HL-60/S4 (cell line): ENCODE data around the gene IL15.
"Not testable (repeated sequence)": the region's sequence is repeated elsewhere in the genome, so short reads cannot be mapped to it uniquely, and the experiment has no call there.

ENCODE experiments used
- in situ Hi-C: fragments of 300-500 bp; cut with MboI; formaldehyde crosslinking; loops from 2 replicates; pipeline ENCODE4 v1.14.3; 2022; ENCODE audit warnings: low sequenced_read_pairs

IL15 gene

GRCh38 chr4:141636082-141636770, at the start of gene IL15:
Gene IL15 (plus strand): TSS chr4:141636583. CDS start chr4:141719465, 82,882 bp downstream.
- in situ Hi-C loops = no loop called here

GRCh38 chr4:141587897-141588296, 48.5 kb upstream of the IL15 start:
- in situ Hi-C loops = no loop called here

- in situ Hi-C loops = no loop called here
Measured at GRCh38 chr4:141595531-141595930, 40.9 kb upstream of the IL15 start.

- in situ Hi-C loops = no loop called here
Measured at GRCh38 chr4:141599853-141600252, 36.5 kb upstream of the IL15 start.

GRCh38 chr4:141604683-141605082, 31.7 kb upstream of the IL15 start:
- in situ Hi-C loops = not testable (repeated sequence)

GRCh38 chr4:141605425-141605856, 30.9 kb upstream of the IL15 start:
- in situ Hi-C loops = no loop called here

GRCh38 chr4:141609243-141609642, 27.1 kb upstream of the IL15 start:
- in situ Hi-C loops = no loop called here

GRCh38 chr4:141610365-141610764, 26.0 kb upstream of the IL15 start:
- in situ Hi-C loops = no loop called here

- in situ Hi-C loops = no loop called here
Measured at GRCh38 chr4:141614878-141615586, 21.4 kb upstream of the IL15 start.

- in situ Hi-C loops = not testable (repeated sequence)
Measured at GRCh38 chr4:141615587-141615918, 20.8 kb upstream of the IL15 start.

- in situ Hi-C loops = no loop called here
Measured at GRCh38 chr4:141620715-141621114, 15.7 kb upstream of the IL15 start.

- in situ Hi-C loops = no loop called here
Measured at GRCh38 chr4:141625023-141625422, 11.4 kb upstream of the IL15 start.

GRCh38 chr4:141630854-141631253, 5.5 kb upstream of the IL15 start:
- in situ Hi-C loops = no loop called here

GRCh38 chr4:141635736-141636081, 674 bp upstream of the IL15 start:
- in situ Hi-C loops = no loop called here

GRCh38 chr4:141636771-141637460, 533 bp downstream of the IL15 start:
- in situ Hi-C loops = no loop called here

GRCh38 chr4:141637565-141637964, 1.2 kb downstream of the IL15 start:
- in situ Hi-C loops = no loop called here

GRCh38 chr4:141638230-141638629, 1.8 kb downstream of the IL15 start:
- in situ Hi-C loops = no loop called here

- in situ Hi-C loops = no loop called here
Measured at GRCh38 chr4:141640696-141641095, 4.3 kb downstream of the IL15 start.

GRCh38 chr4:141642063-141642462, 5.7 kb downstream of the IL15 start:
- in situ Hi-C loops = no loop called here

- in situ Hi-C loops = no loop called here
Measured at GRCh38 chr4:141642711-141643110, 6.3 kb downstream of the IL15 start.

- in situ Hi-C loops = no loop called here
Measured at GRCh38 chr4:141643557-141643956, 7.2 kb downstream of the IL15 start.
